ENCODE measurements around the gene SNAPC4.

- no peak for TF ChIP-seq CTCF (IDR thresholded peaks at IDR 0.05 in 8 of 11, conservative IDR thresholded peaks at IDR 0.05 in 3 of 11)
- TF ChIP-seq POLR2AphosphoS5 (IDR thresholded peaks at IDR 0.05) = peak in 1 of 3 donors; percentile 27
Observed at GRCh38 chr9:136391737-136392537, 8.0 kb downstream of the SNAPC4 start.
